ENCODE data around the gene CFAP69.

DNA sequence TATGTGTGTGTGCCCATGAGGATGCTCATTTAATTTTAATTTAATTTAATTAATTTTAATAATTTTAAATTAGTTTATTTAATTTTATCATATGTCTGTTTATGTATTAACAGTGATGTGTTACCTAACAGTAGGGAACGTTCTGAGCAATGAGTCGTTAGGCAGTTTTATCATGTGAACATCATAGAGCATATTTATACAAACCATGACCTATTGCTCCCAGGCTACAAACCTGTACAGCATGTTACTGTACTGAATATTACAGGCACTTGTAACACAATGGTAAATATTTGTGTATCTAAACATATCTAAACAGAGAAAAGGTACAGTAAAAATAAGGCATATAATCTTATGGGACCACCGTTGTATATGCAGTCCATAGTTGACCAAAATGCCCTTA lies 13.7 kb upstream of the CFAP69 start:
- TF ChIP-seq ZFX (IDR thresholded peaks at IDR 0.05) (no peak), EZH2 (IDR thresholded peaks at IDR 0.05) (no peak), EZH2phosphoT487 (IDR thresholded peaks at IDR 0.05; ENCODE audit: borderline replicate concordance) (no peak), SRF (IDR thresholded peaks at IDR 0.05; ENCODE audit: low read depth) (no peak), CEBPB (IDR thresholded peaks at IDR 0.05; ENCODE audit: low read depth) (no peak), ZNF274 (IDR thresholded peaks at IDR 0.05; ENCODE audit: low read depth, low read length) (no peak)
- TF ChIP-seq, protein P1, sequence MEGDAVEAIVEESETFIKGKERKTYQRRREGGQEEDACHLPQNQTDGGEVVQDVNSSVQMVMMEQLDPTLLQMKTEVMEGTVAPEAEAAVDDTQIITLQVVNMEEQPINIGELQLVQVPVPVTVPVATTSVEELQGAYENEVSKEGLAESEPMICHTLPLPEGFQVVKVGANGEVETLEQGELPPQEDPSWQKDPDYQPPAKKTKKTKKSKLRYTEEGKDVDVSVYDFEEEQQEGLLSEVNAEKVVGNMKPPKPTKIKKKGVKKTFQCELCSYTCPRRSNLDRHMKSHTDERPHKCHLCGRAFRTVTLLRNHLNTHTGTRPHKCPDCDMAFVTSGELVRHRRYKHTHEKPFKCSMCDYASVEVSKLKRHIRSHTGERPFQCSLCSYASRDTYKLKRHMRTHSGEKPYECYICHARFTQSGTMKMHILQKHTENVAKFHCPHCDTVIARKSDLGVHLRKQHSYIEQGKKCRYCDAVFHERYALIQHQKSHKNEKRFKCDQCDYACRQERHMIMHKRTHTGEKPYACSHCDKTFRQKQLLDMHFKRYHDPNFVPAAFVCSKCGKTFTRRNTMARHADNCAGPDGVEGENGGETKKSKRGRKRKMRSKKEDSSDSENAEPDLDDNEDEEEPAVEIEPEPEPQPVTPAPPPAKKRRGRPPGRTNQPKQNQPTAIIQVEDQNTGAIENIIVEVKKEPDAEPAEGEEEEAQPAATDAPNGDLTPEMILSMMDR (IDR thresholded peaks at IDR 0.05 in 2 of 3, conservative IDR thresholded peaks at IDR 0.05 in 1 of 3; ENCODE audit: borderline replicate concordance in 1 of 3, insufficient read depth in 1 of 3, low read depth in 2 of 3, low read length in 2 of 3): no peak
- TF ChIP-seq, protein P2, sequence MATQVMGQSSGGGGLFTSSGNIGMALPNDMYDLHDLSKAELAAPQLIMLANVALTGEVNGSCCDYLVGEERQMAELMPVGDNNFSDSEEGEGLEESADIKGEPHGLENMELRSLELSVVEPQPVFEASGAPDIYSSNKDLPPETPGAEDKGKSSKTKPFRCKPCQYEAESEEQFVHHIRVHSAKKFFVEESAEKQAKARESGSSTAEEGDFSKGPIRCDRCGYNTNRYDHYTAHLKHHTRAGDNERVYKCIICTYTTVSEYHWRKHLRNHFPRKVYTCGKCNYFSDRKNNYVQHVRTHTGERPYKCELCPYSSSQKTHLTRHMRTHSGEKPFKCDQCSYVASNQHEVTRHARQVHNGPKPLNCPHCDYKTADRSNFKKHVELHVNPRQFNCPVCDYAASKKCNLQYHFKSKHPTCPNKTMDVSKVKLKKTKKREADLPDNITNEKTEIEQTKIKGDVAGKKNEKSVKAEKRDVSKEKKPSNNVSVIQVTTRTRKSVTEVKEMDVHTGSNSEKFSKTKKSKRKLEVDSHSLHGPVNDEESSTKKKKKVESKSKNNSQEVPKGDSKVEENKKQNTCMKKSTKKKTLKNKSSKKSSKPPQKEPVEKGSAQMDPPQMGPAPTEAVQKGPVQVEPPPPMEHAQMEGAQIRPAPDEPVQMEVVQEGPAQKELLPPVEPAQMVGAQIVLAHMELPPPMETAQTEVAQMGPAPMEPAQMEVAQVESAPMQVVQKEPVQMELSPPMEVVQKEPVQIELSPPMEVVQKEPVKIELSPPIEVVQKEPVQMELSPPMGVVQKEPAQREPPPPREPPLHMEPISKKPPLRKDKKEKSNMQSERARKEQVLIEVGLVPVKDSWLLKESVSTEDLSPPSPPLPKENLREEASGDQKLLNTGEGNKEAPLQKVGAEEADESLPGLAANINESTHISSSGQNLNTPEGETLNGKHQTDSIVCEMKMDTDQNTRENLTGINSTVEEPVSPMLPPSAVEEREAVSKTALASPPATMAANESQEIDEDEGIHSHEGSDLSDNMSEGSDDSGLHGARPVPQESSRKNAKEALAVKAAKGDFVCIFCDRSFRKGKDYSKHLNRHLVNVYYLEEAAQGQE (IDR thresholded peaks at IDR 0.05; ENCODE audit: low read depth): no peak
